Osteoblast (primary cell): ENCODE results near the gene PARP2. TPM values are rescaled to one million over a fixed set of nuclear protein-coding genes. Genes with fewer than 3 reads are reported as not detected.

Experiments used
- DNase-seq: peaks from one replicate; pipeline ENCODE4 v3.0.0; 2011; ENCODE audit warnings: low spot score, mixed read lengths; ENCODE audit not compliant: insufficient read length; ENCODE audit errors: missing footprints
- H2AFZ ChIP-seq: 2 replicates; pipeline ENCODE4 v1.6.0; 2011; ENCODE audit warnings: mild to moderate bottlenecking, low read length
- H3K27ac ChIP-seq: 2 replicates; pipeline ENCODE4 v1.5.1; 2011; ENCODE audit warnings: mild to moderate bottlenecking, low read depth, low read length, moderate library complexity
- H3K27me3 ChIP-seq: 2 replicates; pipeline ENCODE4 v1.6.0; 2012; ENCODE audit warnings: mild to moderate bottlenecking, control low read depth, inconsistent platforms, low read length, moderate library complexity; ENCODE audit not compliant: insufficient read depth
- H3K36me3 ChIP-seq: 2 replicates; pipeline ENCODE4 v1.5.1; 2011; ENCODE audit warnings: mild to moderate bottlenecking, low read length, control low read depth, moderate library complexity; ENCODE audit not compliant: insufficient read depth
- H3K4me1 ChIP-seq: 2 replicates; pipeline ENCODE4 v1.5.1; 2011; ENCODE audit warnings: mild to moderate bottlenecking, low read length, control low read depth, moderate library complexity; ENCODE audit not compliant: insufficient read depth
- H3K4me2 ChIP-seq: 2 replicates; pipeline ENCODE4 v1.6.0; 2011; ENCODE audit warnings: mild to moderate bottlenecking, low read length; ENCODE audit not compliant: insufficient read depth
- H3K4me3 ChIP-seq: fragments of 200-600 bp; sonication (generic); 3 replicates; pipeline ENCODE4 v1.5.1; 2012; ENCODE audit warnings: mild to moderate bottlenecking, low read length, inconsistent platforms; ENCODE audit not compliant: insufficient read depth
- H3K79me2 ChIP-seq: 2 replicates; pipeline ENCODE4 v1.6.0; 2012; ENCODE audit warnings: mild to moderate bottlenecking, low read length, control low read depth, inconsistent platforms; ENCODE audit not compliant: insufficient read depth
- H3K9me3 ChIP-seq: 2 replicates; pipeline ENCODE4 v1.5.1; 2011; ENCODE audit warnings: low read depth, low read length, control low read depth
- H4K20me1 ChIP-seq: 2 replicates; pipeline ENCODE4 v1.6.0; 2012; ENCODE audit warnings: mild to moderate bottlenecking, low read length, control low read depth; ENCODE audit not compliant: insufficient read depth
- CTCF ChIP-seq: IDR thresholded peaks from 2 replicates; pipeline ENCODE4 v1.5.1; 2011; ENCODE audit warnings: mild to moderate bottlenecking, low read depth, low read length, moderate library complexity; ENCODE audit errors: extremely low read depth
- small RNA-seq: library from RNA; depleted of rRNA; stranded (forward); fragments of <200 nt; gene quantifications from one replicate; pipeline ENCODE3, GENCODE V24; 2012
- total RNA-seq: library from RNA; depleted of rRNA; stranded (reverse); fragments of >200 nt; gene quantifications from 2 replicates; pipeline ENCODE4 v1.2.3, GENCODE V29; 2012

The PARP2 gene
- total RNA-seq, 1 donor, result 5.8 TPM

DNA sequence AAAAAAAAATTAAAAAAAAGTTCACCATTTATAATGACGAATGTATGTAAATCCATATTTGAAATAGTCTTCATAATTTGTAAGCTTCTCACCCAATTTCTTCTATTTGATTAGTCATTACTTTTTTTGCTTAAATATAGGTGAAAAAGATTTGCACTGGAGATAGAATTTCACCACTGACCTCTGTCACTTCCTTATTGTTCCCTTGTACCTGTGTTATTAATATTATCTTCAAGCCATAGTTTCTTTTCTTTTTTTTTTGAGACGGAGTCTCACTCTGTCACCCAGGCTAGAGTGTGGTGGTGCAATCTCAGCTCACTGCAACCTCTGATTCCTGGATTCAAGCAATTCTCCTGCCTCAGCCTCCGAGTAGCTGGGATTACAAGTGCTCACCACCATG lies 54.1 kb downstream of the PARP2 start:
- no peak overlapping the region for H3K27ac ChIP-seq
- H3K79me2 ChIP-seq, result no peaks in the 10 kb centered on the region
- no peaks in the 10 kb centered on the region for H3K9me3 ChIP-seq
- peaks cover 3% of the 10 kb centered on the region for H3K4me1 ChIP-seq
- H3K27me3 ChIP-seq, result no peaks in the 10 kb centered on the region
- H4K20me1 ChIP-seq, result no peaks in the 10 kb centered on the region
- no peak for DNase-seq
- TF ChIP-seq CTCF, result no peak
- H2AFZ ChIP-seq, result no peak overlapping the region
- peaks cover 56% of the 10 kb centered on the region for H3K36me3 ChIP-seq
- no peak overlapping the region for H3K4me2 ChIP-seq
- no peak overlapping the region for H3K4me3 ChIP-seq

DNA sequence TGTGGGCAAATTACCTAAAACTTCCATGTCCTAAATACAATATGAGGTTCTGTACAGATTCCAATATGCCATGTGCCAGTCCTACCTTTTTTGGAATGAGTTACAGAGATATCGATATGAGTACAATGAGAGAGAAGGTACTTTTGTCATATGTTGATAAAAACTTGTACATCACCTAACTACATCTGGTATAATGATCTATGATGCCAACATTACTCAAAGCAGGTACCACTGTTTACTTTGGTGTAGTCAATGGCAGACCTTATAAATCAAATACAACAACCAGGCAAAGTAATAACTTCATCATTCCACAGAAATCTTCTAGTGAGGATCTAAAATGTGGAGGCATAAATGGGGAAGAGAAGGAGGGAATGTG lies 57.1 kb downstream of the PARP2 start:
- no peak for TF ChIP-seq CTCF
- H3K4me2 ChIP-seq, result no peak overlapping the region
- H3K27ac ChIP-seq, result no peak overlapping the region
- DNase-seq, result no peak
- no peaks in the 10 kb centered on the region for H3K9me3 ChIP-seq
- H2AFZ ChIP-seq, result no peak overlapping the region
- H3K79me2 ChIP-seq, result peaks cover 7% of the 10 kb centered on the region
- H3K4me3 ChIP-seq, result no peak overlapping the region
- no peaks in the 10 kb centered on the region for H3K27me3 ChIP-seq
- H3K36me3 ChIP-seq, result peaks cover 63% of the 10 kb centered on the region
- no peaks in the 10 kb centered on the region for H4K20me1 ChIP-seq
- H3K4me1 ChIP-seq, result peaks cover 3% of the 10 kb centered on the region

DNA sequence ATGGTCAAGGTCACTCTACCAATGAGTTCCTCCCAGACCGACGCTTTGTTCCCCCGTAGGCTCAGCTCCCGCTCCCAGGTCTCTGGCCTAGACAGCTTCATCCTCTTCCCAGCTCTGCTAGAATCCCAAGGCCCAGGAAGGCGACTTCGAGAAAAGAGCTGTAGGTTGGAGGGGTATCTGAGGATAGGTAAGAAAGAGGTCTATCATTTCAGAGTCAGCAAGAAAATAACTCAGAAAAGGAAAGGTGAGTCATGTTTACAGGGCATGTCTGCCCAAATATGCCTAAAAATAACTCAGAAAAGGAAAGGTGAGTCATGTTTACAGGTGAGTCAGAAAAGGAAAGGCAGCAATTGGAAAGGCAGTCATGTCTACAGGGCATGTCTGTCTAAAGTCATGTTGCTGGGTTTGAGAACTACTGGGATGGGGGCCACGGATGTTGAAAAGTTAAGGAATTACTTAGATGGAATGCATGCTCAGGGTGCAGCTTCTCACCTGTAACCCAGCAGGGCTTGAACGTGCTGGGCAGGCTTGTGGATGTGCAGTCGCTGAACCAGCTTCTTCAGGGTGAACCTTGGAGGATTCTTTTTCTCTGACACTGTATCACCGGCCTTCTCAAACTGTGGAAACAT lies 57.6 kb downstream of the PARP2 start:
- no peak for TF ChIP-seq CTCF
- Histone ChIP-seq H3K9me3 (no peaks in the 10 kb centered on the region), H3K4me2 (no peak overlapping the region), H2AFZ (no peak overlapping the region), H3K4me1 (peaks cover 3% of the 10 kb centered on the region), H4K20me1 (no peaks in the 10 kb centered on the region), H3K36me3 (peaks cover 60% of the 10 kb centered on the region), H3K79me2 (peaks cover 9% of the 10 kb centered on the region), H3K27ac (no peak overlapping the region), H3K4me3 (no peak overlapping the region), H3K27me3 (no peaks in the 10 kb centered on the region)
- peak; percentile 77 for DNase-seq

DNA sequence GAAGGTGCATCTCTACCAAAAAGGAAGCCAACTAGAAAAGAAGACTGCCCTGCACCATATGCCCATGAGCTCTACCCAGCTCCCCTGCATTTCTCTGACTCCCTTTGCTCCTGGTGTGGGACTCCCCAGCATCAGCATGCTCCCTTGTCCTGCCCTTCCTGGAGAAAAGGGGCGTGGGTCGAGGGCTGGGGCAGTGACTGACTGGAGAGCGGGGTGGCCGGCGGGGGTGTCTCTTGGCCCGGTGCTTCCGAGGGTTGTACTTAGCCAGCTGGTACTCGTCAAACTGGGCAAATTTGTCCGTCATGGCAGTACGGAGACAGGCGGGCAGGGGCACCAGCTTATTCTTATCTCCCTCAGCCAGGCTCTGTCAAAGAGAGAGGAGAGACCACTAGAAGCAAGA lies 60.1 kb downstream of the PARP2 start:
- Histone ChIP-seq H2AFZ (no peak overlapping the region), H3K79me2 (peaks cover 31% of the 10 kb centered on the region), H3K27ac (no peak overlapping the region), H3K36me3 (peaks cover 64% of the 10 kb centered on the region), H3K4me1 (peaks cover 3% of the 10 kb centered on the region), H3K4me3 (no peak overlapping the region), H3K27me3 (no peaks in the 10 kb centered on the region), H3K4me2 (no peak overlapping the region), H3K9me3 (no peaks in the 10 kb centered on the region), H4K20me1 (peaks cover 8% of the 10 kb centered on the region)
- no peak for TF ChIP-seq CTCF
- no peak for DNase-seq

Small RNA genes within 50 kb of the gene (small RNA-seq; reads per million reads assigned to genes)
- gene SNORA79B (2.5 reads per million, percentile 73 among the genes with 10 or more reads in this experiment), gene SNORD126 (101 reads per million, percentile 97 among the genes with 10 or more reads in this experiment)

Other genes starting within 250 kb of the PARP2 start
- gene OR4K17, start 232.9 kb upstream of the PARP2 start, total RNA-seq, result not detected in 2 replicates
- gene OR4N5, start 204.8 kb upstream of the PARP2 start, total RNA-seq, result not detected in 2 replicates
- not detected in 2 replicates for gene OR11G2, start 152.7 kb upstream of the PARP2 start, total RNA-seq
- gene OR11H6, start 119.9 kb upstream of the PARP2 start, total RNA-seq, result not detected in 2 replicates
- not detected in 2 replicates for gene OR11H7, start 114.7 kb upstream of the PARP2 start, total RNA-seq
- not detected in 2 replicates for gene OR11H4, start 104.3 kb upstream of the PARP2 start, total RNA-seq
- gene TTC5, start 37.7 kb upstream of the PARP2 start, total RNA-seq, result 17.7 and 18.5 TPM in 2 replicates
- 42.7 and 45.4 TPM in 2 replicates for gene CCNB1IP1, start 10.4 kb upstream of the PARP2 start, total RNA-seq
- gene TEP1, start 69.9 kb downstream of the PARP2 start, total RNA-seq, result 25.6 and 33.3 TPM in 2 replicates
- 0.36 and 0.59 TPM in 2 replicates for gene KLHL33, start 92.5 kb downstream of the PARP2 start, total RNA-seq
- 36.8 and 47.8 TPM in 2 replicates for gene OSGEP, start 111.2 kb downstream of the PARP2 start, total RNA-seq
- gene APEX1, start 111.6 kb downstream of the PARP2 start, total RNA-seq, result 66.0 and 74.9 TPM in 2 replicates
- 41.0 and 46.3 TPM in 2 replicates for gene PIP4P1, start 117.8 kb downstream of the PARP2 start, total RNA-seq
- gene PNP, start 125.8 kb downstream of the PARP2 start, total RNA-seq, result 27.7 and 29.7 TPM in 2 replicates
- not detected in 2 replicates for gene RNASE10, start 161.9 kb downstream of the PARP2 start, total RNA-seq
- gene RNASE9, start 217.4 kb downstream of the PARP2 start, total RNA-seq, result not detected in 2 replicates
- gene RNASE11, start 244.4 kb downstream of the PARP2 start, total RNA-seq, result not detected in 2 replicates
- not detected in 2 replicates for gene RNASE12, start 247.7 kb downstream of the PARP2 start, total RNA-seq